ENCODE data around the gene COMT.

COMT gene

GRCh38 chr22:19984201-19984753 lies 42.7 kb downstream of the COMT start (continued):
- TF ChIP-seq ZBTB49 (tag by site-specific recombination; IDR thresholded peaks at IDR 0.05; ENCODE audit: low read depth) = no peak
- no peak for TF ChIP-seq ZNF2 (tag by site-specific recombination; IDR thresholded peaks at IDR 0.05)
- TF ChIP-seq ZFP69B (tag by site-specific recombination; IDR thresholded peaks at IDR 0.05) = peak; percentile 74; the same call in 1 of the 2 replicates
- TF ChIP-seq ZNF692 (tag by site-specific recombination; IDR thresholded peaks at IDR 0.05) = peak; percentile 77
- peak; percentile 83 for TF ChIP-seq ZNF335 (tag by site-specific recombination; conservative IDR thresholded peaks at IDR 0.05)
- peak; percentile 87 for TF ChIP-seq ZNF398 (tag by site-specific recombination; IDR thresholded peaks at IDR 0.05)
- TF ChIP-seq ZFHX2 (tag by site-specific recombination; conservative IDR thresholded peaks at IDR 0.05) = peak; percentile 21; the same call in 1 of the 2 replicates
- TF ChIP-seq ZBTB44 (tag by site-specific recombination; IDR thresholded peaks at IDR 0.05) = no peak
- no peak for TF ChIP-seq ZNF449 (tag by site-specific recombination; IDR thresholded peaks at IDR 0.05)
- TF ChIP-seq ZXDB (tag by site-specific recombination; IDR thresholded peaks at IDR 0.05) = peak; percentile 99
- peak; percentile 73; the same call in 1 of the 2 replicates for TF ChIP-seq TSHZ1 (tag by site-specific recombination; IDR thresholded peaks at IDR 0.05; ENCODE audit: borderline replicate concordance)
